ENCODE results near the gene HMGA1.

DNA sequence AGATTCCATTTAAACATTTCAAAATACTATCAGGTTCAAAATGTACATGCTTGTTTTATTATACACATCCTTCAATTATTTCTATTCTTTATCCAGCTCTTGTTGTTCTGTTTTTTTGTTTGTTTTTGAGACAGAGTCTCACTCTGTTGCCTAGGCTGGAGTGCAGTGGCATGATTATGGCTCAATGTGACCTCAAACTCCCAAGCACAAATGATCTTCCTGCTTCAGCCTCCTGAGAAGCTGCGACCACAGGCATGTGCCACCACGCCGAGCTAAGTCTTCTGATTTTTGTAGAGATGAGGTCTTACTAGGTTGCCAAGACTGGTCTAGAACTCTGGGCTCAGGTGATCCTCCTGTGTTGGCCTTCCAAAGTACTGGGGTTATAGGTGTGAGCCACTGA lies 56.3 kb downstream of the HMGA1 start:
- no peak for TF ChIP-seq ADNP (CRISPR knock-in tag; IDR thresholded peaks at IDR 0.05)
- TF ChIP-seq SMAD1 (CRISPR knock-in tag; IDR thresholded peaks at IDR 0.05; ENCODE audit: borderline replicate concordance, low read depth) = no peak
- TF ChIP-seq TARDBP (CRISPR knock-in tag; IDR thresholded peaks at IDR 0.05) = no peak
- TF ChIP-seq, protein P1, sequence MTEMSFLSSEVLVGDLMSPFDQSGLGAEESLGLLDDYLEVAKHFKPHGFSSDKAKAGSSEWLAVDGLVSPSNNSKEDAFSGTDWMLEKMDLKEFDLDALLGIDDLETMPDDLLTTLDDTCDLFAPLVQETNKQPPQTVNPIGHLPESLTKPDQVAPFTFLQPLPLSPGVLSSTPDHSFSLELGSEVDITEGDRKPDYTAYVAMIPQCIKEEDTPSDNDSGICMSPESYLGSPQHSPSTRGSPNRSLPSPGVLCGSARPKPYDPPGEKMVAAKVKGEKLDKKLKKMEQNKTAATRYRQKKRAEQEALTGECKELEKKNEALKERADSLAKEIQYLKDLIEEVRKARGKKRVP (CRISPR knock-in tag; IDR thresholded peaks at IDR 0.05) = no peak
- TF ChIP-seq ZNF431 (CRISPR knock-in tag; IDR thresholded peaks at IDR 0.05; ENCODE audit: borderline replicate concordance, low read depth) = no peak
- TF ChIP-seq JUND (CRISPR knock-in tag; IDR thresholded peaks at IDR 0.05) = no peak
- TF ChIP-seq, protein P2, sequence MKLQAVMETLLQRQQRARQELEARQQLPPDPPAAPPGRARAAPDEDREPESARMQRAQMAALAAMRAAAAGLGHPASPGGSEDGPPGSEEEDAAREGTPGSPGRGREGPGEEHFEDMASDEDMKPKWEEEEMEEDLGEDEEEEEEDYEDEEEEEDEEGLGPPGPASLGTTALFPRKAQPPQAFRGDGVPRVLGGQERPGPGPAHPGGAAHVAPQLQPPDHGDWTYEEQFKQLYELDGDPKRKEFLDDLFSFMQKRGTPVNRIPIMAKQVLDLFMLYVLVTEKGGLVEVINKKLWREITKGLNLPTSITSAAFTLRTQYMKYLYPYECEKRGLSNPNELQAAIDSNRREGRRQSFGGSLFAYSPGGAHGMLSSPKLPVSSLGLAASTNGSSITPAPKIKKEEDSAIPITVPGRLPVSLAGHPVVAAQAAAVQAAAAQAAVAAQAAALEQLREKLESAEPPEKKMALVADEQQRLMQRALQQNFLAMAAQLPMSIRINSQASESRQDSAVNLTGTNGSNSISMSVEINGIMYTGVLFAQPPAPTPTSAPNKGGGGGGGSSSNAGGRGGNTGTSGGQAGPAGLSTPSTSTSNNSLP (IDR thresholded peaks at IDR 0.05; ENCODE audit: low read depth, low read length) = no peak
- TF ChIP-seq ZNF670 (CRISPR knock-in tag; IDR thresholded peaks at IDR 0.05; ENCODE audit: borderline replicate concordance) = no peak
- no peak for TF ChIP-seq ZNF430 (CRISPR knock-in tag; IDR thresholded peaks at IDR 0.05)
- TF ChIP-seq, protein P3, sequence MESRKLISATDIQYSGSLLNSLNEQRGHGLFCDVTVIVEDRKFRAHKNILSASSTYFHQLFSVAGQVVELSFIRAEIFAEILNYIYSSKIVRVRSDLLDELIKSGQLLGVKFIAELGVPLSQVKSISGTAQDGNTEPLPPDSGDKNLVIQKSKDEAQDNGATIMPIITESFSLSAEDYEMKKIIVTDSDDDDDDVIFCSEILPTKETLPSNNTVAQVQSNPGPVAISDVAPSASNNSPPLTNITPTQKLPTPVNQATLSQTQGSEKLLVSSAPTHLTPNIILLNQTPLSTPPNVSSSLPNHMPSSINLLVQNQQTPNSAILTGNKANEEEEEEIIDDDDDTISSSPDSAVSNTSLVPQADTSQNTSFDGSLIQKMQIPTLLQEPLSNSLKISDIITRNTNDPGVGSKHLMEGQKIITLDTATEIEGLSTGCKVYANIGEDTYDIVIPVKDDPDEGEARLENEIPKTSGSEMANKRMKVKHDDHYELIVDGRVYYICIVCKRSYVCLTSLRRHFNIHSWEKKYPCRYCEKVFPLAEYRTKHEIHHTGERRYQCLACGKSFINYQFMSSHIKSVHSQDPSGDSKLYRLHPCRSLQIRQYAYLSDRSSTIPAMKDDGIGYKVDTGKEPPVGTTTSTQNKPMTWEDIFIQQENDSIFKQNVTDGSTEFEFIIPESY (CRISPR knock-in tag; IDR thresholded peaks at IDR 0.05) = no peak
- TF ChIP-seq CCDC6 (CRISPR knock-in tag; IDR thresholded peaks at IDR 0.05) = no peak
- TF ChIP-seq, protein P4, sequence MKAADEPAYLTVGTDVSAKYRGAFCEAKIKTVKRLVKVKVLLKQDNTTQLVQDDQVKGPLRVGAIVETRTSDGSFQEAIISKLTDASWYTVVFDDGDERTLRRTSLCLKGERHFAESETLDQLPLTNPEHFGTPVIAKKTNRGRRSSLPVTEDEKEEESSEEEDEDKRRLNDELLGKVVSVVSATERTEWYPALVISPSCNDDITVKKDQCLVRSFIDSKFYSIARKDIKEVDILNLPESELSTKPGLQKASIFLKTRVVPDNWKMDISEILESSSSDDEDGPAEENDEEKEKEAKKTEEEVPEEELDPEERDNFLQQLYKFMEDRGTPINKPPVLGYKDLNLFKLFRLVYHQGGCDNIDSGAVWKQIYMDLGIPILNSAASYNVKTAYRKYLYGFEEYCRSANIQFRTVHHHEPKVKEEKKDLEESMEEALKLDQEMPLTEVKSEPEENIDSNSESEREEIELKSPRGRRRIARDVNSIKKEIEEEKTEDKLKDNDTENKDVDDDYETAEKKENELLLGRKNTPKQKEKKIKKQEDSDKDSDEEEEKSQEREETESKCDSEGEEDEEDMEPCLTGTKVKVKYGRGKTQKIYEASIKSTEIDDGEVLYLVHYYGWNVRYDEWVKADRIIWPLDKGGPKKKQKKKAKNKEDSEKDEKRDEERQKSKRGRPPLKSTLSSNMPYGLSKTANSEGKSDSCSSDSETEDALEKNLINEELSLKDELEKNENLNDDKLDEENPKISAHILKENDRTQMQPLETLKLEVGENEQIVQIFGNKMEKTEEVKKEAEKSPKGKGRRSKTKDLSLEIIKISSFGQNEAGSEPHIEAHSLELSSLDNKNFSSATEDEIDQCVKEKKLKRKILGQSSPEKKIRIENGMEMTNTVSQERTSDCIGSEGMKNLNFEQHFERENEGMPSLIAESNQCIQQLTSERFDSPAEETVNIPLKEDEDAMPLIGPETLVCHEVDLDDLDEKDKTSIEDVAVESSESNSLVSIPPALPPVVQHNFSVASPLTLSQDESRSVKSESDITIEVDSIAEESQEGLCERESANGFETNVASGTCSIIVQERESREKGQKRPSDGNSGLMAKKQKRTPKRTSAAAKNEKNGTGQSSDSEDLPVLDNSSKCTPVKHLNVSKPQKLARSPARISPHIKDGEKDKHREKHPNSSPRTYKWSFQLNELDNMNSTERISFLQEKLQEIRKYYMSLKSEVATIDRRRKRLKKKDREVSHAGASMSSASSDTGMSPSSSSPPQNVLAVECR (CRISPR knock-in tag; IDR thresholded peaks at IDR 0.05; ENCODE audit: borderline replicate concordance) = no peak

All from HepG2 (cell line).